ENCODE measurements around the gene ARHGEF26.

DNA sequence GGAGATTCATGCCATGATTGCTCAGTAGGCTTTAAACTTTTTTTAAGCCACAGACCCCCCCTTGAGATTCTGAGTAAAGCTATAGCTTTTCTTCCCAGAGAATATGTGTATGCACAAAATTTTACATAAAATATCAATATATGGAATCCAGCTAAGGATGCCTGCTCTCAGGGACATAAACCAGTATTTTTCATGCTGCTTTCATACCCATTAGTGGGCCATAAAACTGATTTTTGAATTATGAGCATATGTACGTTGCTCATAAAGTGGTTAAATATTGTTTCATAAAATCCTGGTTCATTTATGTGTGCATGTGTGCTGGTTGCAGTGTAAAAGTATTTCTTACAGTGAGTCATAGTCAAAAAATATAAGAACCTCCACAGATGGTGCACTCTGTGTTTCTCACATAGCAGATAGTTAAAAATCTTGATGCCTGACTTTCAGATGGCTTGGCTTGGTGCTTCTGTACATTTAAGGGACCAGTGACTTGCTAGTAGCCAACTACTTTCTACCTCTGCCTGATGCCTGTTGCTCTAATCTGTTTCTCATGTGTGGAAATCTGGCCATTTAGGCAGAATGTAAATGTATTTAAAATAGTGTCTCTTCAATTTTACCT, 71.9 kb downstream of the ARHGEF26 start:
- TF ChIP-seq, protein P1, sequence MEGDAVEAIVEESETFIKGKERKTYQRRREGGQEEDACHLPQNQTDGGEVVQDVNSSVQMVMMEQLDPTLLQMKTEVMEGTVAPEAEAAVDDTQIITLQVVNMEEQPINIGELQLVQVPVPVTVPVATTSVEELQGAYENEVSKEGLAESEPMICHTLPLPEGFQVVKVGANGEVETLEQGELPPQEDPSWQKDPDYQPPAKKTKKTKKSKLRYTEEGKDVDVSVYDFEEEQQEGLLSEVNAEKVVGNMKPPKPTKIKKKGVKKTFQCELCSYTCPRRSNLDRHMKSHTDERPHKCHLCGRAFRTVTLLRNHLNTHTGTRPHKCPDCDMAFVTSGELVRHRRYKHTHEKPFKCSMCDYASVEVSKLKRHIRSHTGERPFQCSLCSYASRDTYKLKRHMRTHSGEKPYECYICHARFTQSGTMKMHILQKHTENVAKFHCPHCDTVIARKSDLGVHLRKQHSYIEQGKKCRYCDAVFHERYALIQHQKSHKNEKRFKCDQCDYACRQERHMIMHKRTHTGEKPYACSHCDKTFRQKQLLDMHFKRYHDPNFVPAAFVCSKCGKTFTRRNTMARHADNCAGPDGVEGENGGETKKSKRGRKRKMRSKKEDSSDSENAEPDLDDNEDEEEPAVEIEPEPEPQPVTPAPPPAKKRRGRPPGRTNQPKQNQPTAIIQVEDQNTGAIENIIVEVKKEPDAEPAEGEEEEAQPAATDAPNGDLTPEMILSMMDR (IDR thresholded peaks at IDR 0.05) = no peak
- no peak for TF ChIP-seq POLR2A (IDR thresholded peaks at IDR 0.05)
